ENCODE data around the gene PCED1B.
A peak's percentile ranks its signal among the peaks of the same experiment; 100 is the strongest.
"Not testable (repeated sequence)": the region's sequence is repeated elsewhere in the genome, so short reads cannot be mapped to it uniquely, and the experiment has no call there.

PCED1B gene

GRCh38 chr12:47276621-47277309, 197.3 kb downstream of the PCED1B start:
- peak overlapping the region; percentile 67 to 76 for H3K27ac ChIP-seq (ENCODE audit: low read depth in 2 of 2, low read length in 2 of 2)
- H3K9me3 ChIP-seq (ENCODE audit: control insufficient read depth in 2 of 2, low read length in 2 of 2), result no peaks in the 10 kb centered on the region

GRCh38 chr12:47277972-47278448, 198.6 kb downstream of the PCED1B start:
- Histone ChIP-seq H3K27me3 (ENCODE audit: control insufficient read depth in 2 of 2, insufficient read depth in 2 of 2, low read length in 2 of 2) (no peaks in the 10 kb centered on the region), H3K4me3 (ENCODE audit: low read length in 2 of 2) (no peak overlapping the region), H3K9me3 (ENCODE audit: control insufficient read depth in 2 of 2, low read length in 2 of 2) (no peaks in the 10 kb centered on the region), H3K27ac (ENCODE audit: low read depth in 2 of 2, low read length in 2 of 2) (no peak overlapping the region), H3K4me1 (ENCODE audit: control insufficient read depth in 2 of 2, insufficient read depth in 2 of 2, low read length in 2 of 2) (peaks cover 16 to 24% of the 10 kb centered on the region in 2 donors), H3K9ac (ENCODE audit: low read depth in 1 of 2, low read length in 2 of 2) (no peak overlapping the region), H3K36me3 (ENCODE audit: control insufficient read depth in 2 of 2, insufficient read depth in 2 of 2, low read length in 2 of 2) (no peaks in the 10 kb centered on the region)

More at GRCh38 chr12:47276621-47277309, 197.3 kb downstream of the PCED1B start:
- H3K4me3 ChIP-seq (ENCODE audit: low read length in 2 of 2), result peak overlapping the region; percentile 33 to 49
- no peak overlapping the region for H3K9ac ChIP-seq (ENCODE audit: low read depth in 1 of 2, low read length in 2 of 2)
- H3K27me3 ChIP-seq (ENCODE audit: control insufficient read depth in 2 of 2, insufficient read depth in 2 of 2, low read length in 2 of 2), result no peaks in the 10 kb centered on the region
- no peaks in the 10 kb centered on the region for H3K36me3 ChIP-seq (ENCODE audit: control insufficient read depth in 2 of 2, insufficient read depth in 2 of 2, low read length in 2 of 2)
- peaks cover 16 to 24% of the 10 kb centered on the region in 2 donors for H3K4me1 ChIP-seq (ENCODE audit: control insufficient read depth in 2 of 2, insufficient read depth in 2 of 2, low read length in 2 of 2)

GRCh38 chr12:47279758-47280157, 200.3 kb downstream of the PCED1B start:
- not testable (repeated sequence) for H3K4me3 ChIP-seq (ENCODE audit: low read length in 2 of 2); H3K36me3 ChIP-seq (ENCODE audit: control insufficient read depth in 2 of 2, insufficient read depth in 2 of 2, low read length in 2 of 2); H3K9ac ChIP-seq (ENCODE audit: low read depth in 1 of 2, low read length in 2 of 2); H3K9me3 ChIP-seq (ENCODE audit: control insufficient read depth in 2 of 2, low read length in 2 of 2); H3K27me3 ChIP-seq (ENCODE audit: control insufficient read depth in 2 of 2, insufficient read depth in 2 of 2, low read length in 2 of 2); H3K27ac ChIP-seq (ENCODE audit: low read depth in 2 of 2, low read length in 2 of 2)
- peaks cover 16 to 23% of the 10 kb centered on the region in 2 donors for H3K4me1 ChIP-seq (ENCODE audit: control insufficient read depth in 2 of 2, insufficient read depth in 2 of 2, low read length in 2 of 2)

- H3K27me3 ChIP-seq (ENCODE audit: control insufficient read depth in 2 of 2, insufficient read depth in 2 of 2, low read length in 2 of 2), result no peaks in the 10 kb centered on the region
Observed at GRCh38 chr12:47280543-47281300, 201.3 kb downstream of the PCED1B start.

GRCh38 chr12:47281667-47282171, 202.3 kb downstream of the PCED1B start:
- H3K9me3 ChIP-seq (ENCODE audit: control insufficient read depth in 2 of 2, low read length in 2 of 2), result no peaks in the 10 kb centered on the region
- no peaks in the 10 kb centered on the region for H3K27me3 ChIP-seq (ENCODE audit: control insufficient read depth in 2 of 2, insufficient read depth in 2 of 2, low read length in 2 of 2)
- H3K4me1 ChIP-seq (ENCODE audit: control insufficient read depth in 2 of 2, insufficient read depth in 2 of 2, low read length in 2 of 2), result peaks cover 13 to 15% of the 10 kb centered on the region in 2 donors
- no peak overlapping the region for H3K9ac ChIP-seq (ENCODE audit: low read depth in 1 of 2, low read length in 2 of 2)
- no peak overlapping the region for H3K27ac ChIP-seq (ENCODE audit: low read depth in 2 of 2, low read length in 2 of 2)
- no peak overlapping the region for H3K4me3 ChIP-seq (ENCODE audit: low read length in 2 of 2)
- no peaks in the 10 kb centered on the region for H3K36me3 ChIP-seq (ENCODE audit: control insufficient read depth in 2 of 2, insufficient read depth in 2 of 2, low read length in 2 of 2)

More at GRCh38 chr12:47280543-47281300, 201.3 kb downstream of the PCED1B start:
- H3K4me3 ChIP-seq (ENCODE audit: low read length in 2 of 2), result no peak overlapping the region
- no peak overlapping the region for H3K9ac ChIP-seq (ENCODE audit: low read depth in 1 of 2, low read length in 2 of 2)
- peaks cover 16 to 21% of the 10 kb centered on the region in 2 donors for H3K4me1 ChIP-seq (ENCODE audit: control insufficient read depth in 2 of 2, insufficient read depth in 2 of 2, low read length in 2 of 2)
- H3K36me3 ChIP-seq (ENCODE audit: control insufficient read depth in 2 of 2, insufficient read depth in 2 of 2, low read length in 2 of 2), result no peaks in the 10 kb centered on the region
- H3K9me3 ChIP-seq (ENCODE audit: control insufficient read depth in 2 of 2, low read length in 2 of 2), result no peaks in the 10 kb centered on the region
- H3K27ac ChIP-seq (ENCODE audit: low read depth in 2 of 2, low read length in 2 of 2), result no peak overlapping the region

- Histone ChIP-seq H3K4me1 (ENCODE audit: control insufficient read depth in 2 of 2, insufficient read depth in 2 of 2, low read length in 2 of 2) (peaks cover 10% of the 10 kb centered on the region in 2 donors), H3K4me3 (ENCODE audit: low read length in 2 of 2) (no peak overlapping the region), H3K9ac (ENCODE audit: low read depth in 1 of 2, low read length in 2 of 2) (peak overlapping the region in 1 of 2 donors; percentile 14), H3K27ac (ENCODE audit: low read depth in 2 of 2, low read length in 2 of 2) (no peak overlapping the region), H3K9me3 (ENCODE audit: control insufficient read depth in 2 of 2, low read length in 2 of 2) (no peaks in the 10 kb centered on the region), H3K27me3 (ENCODE audit: control insufficient read depth in 2 of 2, insufficient read depth in 2 of 2, low read length in 2 of 2) (no peaks in the 10 kb centered on the region), H3K36me3 (ENCODE audit: control insufficient read depth in 2 of 2, insufficient read depth in 2 of 2, low read length in 2 of 2) (no peaks in the 10 kb centered on the region)
Observed at GRCh38 chr12:47282206-47282605, 202.8 kb downstream of the PCED1B start.

Measured in mucosa of rectum (tissue), 2 donors.